GM21515 (cell line): ENCODE measurements around the gene ENDOV.

ENCODE experiments used
- ATAC-seq: cut with Tn5 transposase; IDR thresholded peaks from one replicate; pipeline ENCODE4 v1.9.1; 2021; ENCODE audit not compliant: unreplicated experiment

Gene ENDOV

GRCh38 chr17:80464486-80464885, 49.5 kb downstream of the ENDOV start:
- no peak for ATAC-seq

DNA sequence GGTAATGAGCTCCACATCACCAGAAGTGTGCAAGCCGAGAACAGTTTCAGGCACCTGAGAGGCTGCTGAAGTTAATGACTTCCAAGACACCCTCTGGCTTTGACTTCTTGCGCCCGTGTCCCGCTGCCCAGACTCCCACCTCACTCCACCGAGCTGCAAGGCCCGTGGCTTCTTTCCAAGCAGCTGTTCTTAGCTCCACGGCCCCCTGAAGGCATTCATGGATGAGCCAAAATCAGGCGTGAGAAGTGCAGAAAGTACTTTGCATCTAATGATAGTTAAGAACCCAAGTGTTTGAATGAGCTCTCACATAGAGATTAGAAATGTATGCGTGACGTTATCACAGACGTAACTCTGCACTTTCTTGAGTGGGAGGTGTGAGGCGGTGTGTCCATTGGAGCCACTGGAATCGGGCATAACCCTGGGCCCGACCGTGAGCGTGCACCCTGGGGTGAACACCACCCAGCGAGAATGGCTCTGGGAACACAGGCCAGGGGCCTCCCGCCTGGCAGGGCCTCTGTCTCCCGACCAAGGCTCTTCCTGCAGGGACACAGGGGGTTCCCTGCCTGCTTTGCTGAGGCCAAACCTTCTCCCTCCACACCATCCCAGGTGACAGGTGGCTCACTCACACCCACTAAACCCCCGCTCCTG, 50.5 kb downstream of the ENDOV start:
- ATAC-seq, result no peak

DNA sequence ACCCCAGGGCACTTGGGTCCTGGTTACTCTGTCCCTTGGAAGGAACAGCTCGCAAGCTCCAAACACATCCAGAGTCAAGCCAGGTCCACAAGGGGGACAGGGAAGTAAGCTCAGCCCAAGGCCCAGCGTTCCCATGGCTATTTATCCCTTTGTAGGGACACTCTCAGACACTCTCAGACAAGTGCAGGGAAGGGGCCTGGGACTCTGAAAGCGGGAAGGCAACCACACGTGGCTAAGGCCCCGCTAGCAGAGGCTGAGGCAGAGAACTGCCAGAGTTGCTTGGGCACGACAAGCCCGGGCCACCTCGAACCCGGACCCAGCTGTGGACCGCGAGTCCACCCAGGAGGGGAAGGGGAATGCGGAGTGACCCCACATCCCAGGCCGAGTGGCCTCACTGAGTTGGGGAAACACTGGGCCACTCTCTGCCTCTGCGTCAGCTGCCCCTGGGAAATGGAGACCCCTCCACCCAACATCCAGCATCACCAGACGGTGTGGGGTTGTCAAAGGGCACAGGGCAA, 51.3 kb downstream of the ENDOV start:
- ATAC-seq, result no peak

DNA sequence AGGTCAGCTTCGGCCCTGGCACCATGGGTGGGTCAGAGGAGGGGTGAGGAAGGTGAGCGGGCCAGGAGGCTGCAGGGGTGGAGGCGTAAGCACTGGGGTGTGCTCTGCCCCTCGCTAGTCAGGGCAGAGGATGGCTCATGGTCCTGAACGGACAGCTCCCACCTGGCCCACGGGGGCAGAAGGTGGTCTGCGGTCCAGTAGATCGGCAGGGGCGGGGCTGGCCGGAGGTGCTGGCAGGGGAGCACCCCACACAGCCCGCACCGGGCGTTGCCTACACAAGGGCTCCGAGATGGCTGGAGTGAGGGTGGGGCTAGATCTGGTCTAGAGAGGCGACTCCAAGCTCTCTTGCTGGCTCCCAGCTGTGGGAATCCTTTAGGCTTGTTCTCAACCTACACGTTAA, 53.3 kb downstream of the ENDOV start:
- ATAC-seq, result no peak

DNA sequence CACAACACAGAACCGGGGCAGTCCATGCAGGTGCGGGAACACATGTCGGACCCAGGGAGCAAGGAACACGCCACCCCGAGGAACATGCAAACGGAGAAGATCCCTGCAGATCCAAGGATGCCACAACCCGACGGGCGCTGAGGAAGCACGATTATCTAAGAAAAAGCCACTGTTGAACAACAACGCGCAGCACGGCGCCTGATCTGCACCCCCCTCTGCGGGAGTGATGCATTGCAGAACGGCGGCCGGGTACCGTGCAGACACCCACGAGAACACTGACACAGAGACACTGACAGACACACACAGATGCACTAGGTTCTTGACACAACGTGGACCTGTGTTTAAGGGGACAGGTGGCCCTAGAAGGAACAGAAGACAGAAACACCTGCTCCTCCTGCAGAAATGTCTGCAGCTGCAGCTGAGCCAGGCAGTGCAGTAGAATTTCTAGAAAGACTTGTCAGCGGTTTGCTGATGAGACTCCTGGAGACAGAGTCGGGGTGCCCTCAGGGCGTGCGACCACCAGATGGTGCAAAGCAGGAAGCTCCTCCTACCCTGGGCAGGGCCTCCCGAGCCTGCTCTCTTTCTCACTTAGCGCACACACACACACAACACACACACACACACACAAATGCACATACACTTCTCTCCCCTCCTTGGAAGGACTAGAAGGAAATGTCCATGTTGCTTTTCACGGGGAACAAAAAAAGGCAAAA, 54.0 kb downstream of the ENDOV start:
- no peak for ATAC-seq

GRCh38 chr17:80469667-80470066, 54.7 kb downstream of the ENDOV start:
- ATAC-seq, result no peak

DNA sequence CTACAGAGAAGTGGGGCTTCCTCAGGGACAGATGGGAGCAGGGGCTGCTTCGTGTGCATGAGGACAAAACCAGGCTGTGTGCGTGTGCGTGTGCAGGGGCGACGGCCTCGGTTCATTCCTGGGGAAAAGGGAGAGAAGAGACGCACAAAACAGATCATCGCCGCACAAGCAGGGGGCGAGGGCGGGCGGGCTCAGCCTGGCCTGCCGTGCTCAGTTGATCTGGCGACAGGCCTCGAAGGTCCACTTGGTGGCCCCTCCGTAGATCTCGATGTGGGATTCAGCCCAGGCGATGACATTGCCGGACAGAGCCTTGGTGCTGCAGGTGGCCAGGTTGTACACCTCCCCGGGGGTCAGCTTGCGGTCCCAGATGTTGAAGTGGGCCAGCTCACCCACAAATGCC, 55.6 kb downstream of the ENDOV start:
- ATAC-seq, result no peak

GRCh38 chr17:80471922-80472321, 57.0 kb downstream of the ENDOV start:
- no peak for ATAC-seq

DNA sequence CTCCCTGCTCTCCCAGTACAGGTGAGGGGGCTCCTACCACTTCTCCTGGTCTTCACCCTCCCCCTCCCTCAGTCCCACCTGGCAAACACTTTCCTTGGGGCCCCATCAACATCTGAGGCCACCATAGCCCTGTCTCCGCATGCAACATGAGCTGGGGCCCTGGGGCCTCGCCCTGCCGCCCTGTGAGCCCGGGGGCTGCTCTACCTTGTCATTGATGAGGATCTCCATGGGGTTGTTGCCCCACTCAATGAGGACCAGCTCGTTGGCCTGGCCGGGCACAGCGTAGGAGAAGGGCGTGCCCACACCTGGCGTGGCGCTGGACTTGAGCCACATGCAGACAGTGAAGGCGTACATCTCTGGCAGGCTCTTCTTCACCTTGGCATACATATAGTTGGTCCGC, 58.0 kb downstream of the ENDOV start:
- ATAC-seq, result no peak

- no peak for ATAC-seq
Observed at GRCh38 chr17:80473701-80474100, 58.7 kb downstream of the ENDOV start.

- no peak for ATAC-seq
Observed at GRCh38 chr17:80474231-80474960, 59.4 kb downstream of the ENDOV start.

DNA sequence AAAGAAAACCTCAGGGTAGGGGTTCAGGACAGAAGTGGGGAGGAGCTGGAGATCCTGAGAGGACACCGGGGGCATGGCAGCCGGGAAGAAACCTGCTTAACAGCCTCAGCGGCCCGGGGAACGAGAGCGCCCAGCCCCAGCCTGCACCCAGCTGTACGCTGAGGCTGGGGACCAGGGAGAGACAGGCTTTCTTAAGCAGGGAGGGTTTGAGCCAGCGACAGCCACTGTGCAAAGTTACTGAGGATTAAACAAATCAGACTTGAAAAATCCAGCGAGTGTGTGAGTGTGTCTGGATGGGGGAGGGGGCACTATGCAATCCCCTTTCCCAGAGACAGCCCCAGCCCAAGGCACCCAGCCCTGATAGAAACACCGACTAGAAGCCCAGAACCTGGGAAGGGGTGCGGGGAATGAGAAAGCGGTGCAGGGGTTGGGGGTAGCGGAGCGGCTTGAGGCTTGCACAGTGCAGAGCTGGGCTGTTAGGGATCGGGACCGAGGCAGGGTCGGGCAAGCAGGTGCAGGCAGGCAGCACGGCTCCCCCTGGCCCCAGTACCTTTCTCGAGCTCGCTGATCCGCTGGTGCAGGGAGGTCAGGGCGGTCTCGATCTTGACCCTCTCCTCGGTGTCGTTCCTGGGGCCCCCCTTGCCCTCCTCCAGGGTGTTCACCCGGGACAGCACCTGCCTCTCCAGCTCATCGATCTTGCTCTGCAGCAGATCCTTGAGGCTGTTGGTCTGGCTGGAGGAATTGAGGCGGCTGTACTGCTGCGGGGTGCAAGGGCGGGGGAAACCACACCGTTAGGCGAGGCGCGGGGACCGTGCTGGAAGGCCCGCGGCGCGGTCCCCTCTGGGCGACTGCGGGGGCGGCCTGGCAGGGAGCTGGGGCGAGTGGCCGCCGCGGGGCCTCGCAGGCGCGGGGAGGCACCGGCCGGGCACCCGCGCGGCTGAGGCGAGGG, 60.3 kb downstream of the ENDOV start:
- ATAC-seq, result no peak

- no peak for ATAC-seq
Observed at GRCh38 chr17:80475910-80476876, 61.2 kb downstream of the ENDOV start, which contains the start of gene NPTX1. Gene NPTX1 (minus strand): TSS chr17:80476607. CDS start chr17:80476446, 161 bp downstream.

DNA sequence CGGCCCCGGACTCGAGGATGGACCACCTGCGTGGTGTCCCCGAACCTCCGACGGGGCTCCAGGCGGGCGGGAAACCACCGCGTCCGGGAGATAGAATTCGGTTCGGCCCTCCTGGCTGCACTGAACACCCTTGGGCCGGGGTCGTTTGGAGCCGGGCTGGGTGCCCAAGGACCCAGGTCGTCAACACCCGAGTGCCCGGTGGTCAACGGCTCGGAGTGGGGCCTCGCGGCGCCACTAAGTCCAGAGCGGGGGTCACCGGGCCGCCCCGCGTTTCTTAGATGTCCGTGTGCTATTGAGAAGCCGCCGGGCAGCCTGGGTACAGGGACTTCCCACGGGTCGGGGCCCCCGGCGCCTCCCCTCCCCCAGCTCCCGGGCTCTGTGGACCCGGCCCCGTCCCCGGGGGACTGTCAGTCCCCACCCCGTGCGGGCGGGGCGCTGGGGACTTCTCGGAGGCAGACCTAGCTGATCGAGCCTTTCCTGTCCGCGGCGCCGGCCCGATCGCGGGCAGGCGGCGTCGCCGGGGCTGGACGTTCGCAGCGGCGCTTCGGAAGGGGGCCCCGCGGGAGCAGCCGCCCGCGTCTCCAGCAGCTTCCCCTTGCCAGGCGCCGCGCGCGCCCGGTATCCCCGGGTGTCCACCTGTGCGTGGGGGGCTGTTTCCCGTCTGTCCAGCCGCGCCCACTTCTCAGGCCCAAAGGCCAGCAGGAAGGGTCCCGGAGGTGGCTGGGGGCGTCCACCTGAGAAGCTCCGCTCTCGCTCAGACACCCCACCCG, 62.1 kb downstream of the ENDOV start:
- no peak for ATAC-seq

DNA sequence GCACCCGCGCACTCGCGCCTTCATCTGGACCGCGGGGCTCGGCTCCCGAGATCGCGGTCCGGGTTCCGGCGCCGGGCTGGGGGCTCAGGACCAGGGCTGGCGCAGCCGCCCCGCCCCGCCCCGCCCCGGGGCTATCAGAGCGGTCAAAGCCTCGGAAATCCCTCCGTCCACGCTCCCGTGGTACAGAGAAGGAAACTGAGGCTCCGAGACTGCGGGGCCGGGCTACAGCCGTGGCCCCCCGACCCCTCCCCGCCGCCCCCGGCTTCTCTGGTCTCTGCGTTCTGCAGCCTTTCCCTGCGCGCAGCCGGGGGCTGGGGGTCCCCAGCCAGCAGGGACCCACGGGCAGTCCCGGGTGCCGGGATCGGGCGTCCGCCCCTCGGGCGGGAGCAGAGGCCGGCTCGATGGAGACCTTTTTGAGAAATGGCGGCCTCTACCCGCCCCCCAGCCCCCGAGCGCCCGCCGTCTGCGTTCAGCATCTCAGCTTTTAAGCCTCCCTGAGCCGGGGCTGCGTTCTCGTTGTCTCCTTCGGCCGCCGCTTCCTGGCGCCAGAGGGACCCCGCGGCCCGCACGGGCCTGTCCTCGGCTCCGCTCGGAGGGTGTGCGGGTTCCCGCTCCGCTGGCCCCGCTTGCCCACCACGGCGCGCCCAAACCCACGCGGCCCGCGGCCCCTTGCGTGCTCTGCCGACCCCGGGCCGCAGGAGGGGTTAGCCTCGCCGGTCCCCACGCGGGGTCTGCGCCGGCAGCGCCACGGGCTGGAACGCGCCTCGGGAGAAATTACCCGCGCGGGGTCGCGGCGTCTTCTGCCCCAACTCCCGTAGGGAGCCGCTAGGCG, 62.9 kb downstream of the ENDOV start:
- no peak for ATAC-seq

GRCh38 chr17:80478487-80479245, 63.7 kb downstream of the ENDOV start:
- no peak for ATAC-seq

- no peak for ATAC-seq
Observed at GRCh38 chr17:80479246-80479566, 64.2 kb downstream of the ENDOV start.
